ENCODE results near the gene ITGBL1. TPM values are rescaled to one million over a fixed set of nuclear protein-coding genes. Genes with fewer than 3 reads are reported as not detected.

ITGBL1 gene
- total RNA-seq, 2 donors from 2014 or later: not detected

- no peak overlapping the region for H3K27ac Mint-ChIP-seq
- H3K9me3 Mint-ChIP-seq: no peaks in the 10 kb centered on the region
- Histone ChIP-seq H3K27ac (ENCODE audit: low read depth, low read length) (no peak overlapping the region), H3K9ac (ENCODE audit: extremely low read depth, low read length, poor library complexity, severe bottlenecking) (no peak overlapping the region), H3K4me1 (ENCODE audit: control insufficient read depth, insufficient read depth, low read length) (peaks cover 10% of the 10 kb centered on the region), H3K4me3 (ENCODE audit: low read length) (no peak overlapping the region), H3K9me3 (ENCODE audit: control insufficient read depth, low read length) (no peaks in the 10 kb centered on the region), H3K27me3 (ENCODE audit: control insufficient read depth, insufficient read depth, low read length, poor library complexity, severe bottlenecking) (peaks cover 50% of the 10 kb centered on the region), H3K36me3 (ENCODE audit: control insufficient read depth, insufficient read depth, low read length) (no peaks in the 10 kb centered on the region)
- peaks cover 11% of the 10 kb centered on the region for H3K4me1 Mint-ChIP-seq
- no peak for DNase-seq
- WGBS, 2 experiments (ENCODE audit: insufficient coverage in 1 of 2, insufficient read length in 1 of 2): 17 to 27% methylated on average over 1 of the region's 1 CpG
- TF ChIP-seq CTCF (conservative IDR thresholded peaks at IDR 0.05): peak; percentile 83
- H3K4me3 Mint-ChIP-seq: no peak overlapping the region
- H3K36me3 Mint-ChIP-seq (ENCODE audit: low read depth): no peaks in the 10 kb centered on the region
- H3K27me3 Mint-ChIP-seq (ENCODE audit: insufficient read depth): peaks cover 50% of the 10 kb centered on the region
These were observed 305.1 kb downstream of the ITGBL1 start for GRCh38 chr13:101757446-101758039.

GRCh38 chr13:101763191-101763590 is 310.7 kb downstream of the ITGBL1 start:
- Histone ChIP-seq H3K36me3 (ENCODE audit: control insufficient read depth, insufficient read depth, low read length) (no peaks in the 10 kb centered on the region), H3K9me3 (ENCODE audit: control insufficient read depth, low read length) (no peaks in the 10 kb centered on the region), H3K9ac (ENCODE audit: extremely low read depth, low read length, poor library complexity, severe bottlenecking) (no peak overlapping the region), H3K4me3 (ENCODE audit: low read length) (no peak overlapping the region), H3K27ac (ENCODE audit: low read depth, low read length) (no peak overlapping the region), H3K4me1 (ENCODE audit: control insufficient read depth, insufficient read depth, low read length) (no peaks in the 10 kb centered on the region), H3K27me3 (ENCODE audit: control insufficient read depth, insufficient read depth, low read length, poor library complexity, severe bottlenecking) (peaks cover 42% of the 10 kb centered on the region)
- Mint-ChIP-seq H3K4me1 (no peaks in the 10 kb centered on the region), H3K36me3 (ENCODE audit: low read depth) (no peaks in the 10 kb centered on the region), H3K4me3 (no peak overlapping the region), H3K27ac (no peak overlapping the region), H3K9me3 (peaks cover 4% of the 10 kb centered on the region), H3K27me3 (ENCODE audit: insufficient read depth) (peaks cover 57% of the 10 kb centered on the region)
- no peak for TF ChIP-seq CTCF (conservative IDR thresholded peaks at IDR 0.05)
- WGBS, 2 experiments (ENCODE audit: insufficient coverage in 1 of 2, insufficient read length in 1 of 2): 100% methylated on average over 1 of the region's 1 CpG; no CpG with 5 or more reads in 1 of the 2 experiments
- no peak for DNase-seq

Other genes with a start within 250 kb of the ITGBL1 start
- gene NALCN, start 36.2 kb upstream of the ITGBL1 start, total RNA-seq: under 1 TPM in 1 of 2 donors, not detected in 1; 0.11 TPM

Data from endodermal cell (in vitro differentiated cells).